Hepatocyte (in vitro differentiated cells): Measurements from ENCODE around the gene ARID3A. TPM values are rescaled to one million over a fixed set of nuclear protein-coding genes. Genes with fewer than 3 reads are reported as not detected.
"Not testable (repeated sequence)": the region's sequence is repeated elsewhere in the genome, so short reads cannot be mapped to it uniquely, and the experiment has no call there.

Experiments
- DNase-seq: peaks from one replicate; pipeline ENCODE4 v3.0.0-alpha.2; 2016; ENCODE audit warnings: low spot score
- H2AFZ ChIP-seq: fragments of 200-600 bp; sonication (generic); 2 replicates; pipeline ENCODE4 v1.6.0; 2016; ENCODE audit warnings: antibody characterized with exemption, mild to moderate bottlenecking
- H3K27ac ChIP-seq: fragments of 200-600 bp; sonication (generic); 2 replicates; pipeline ENCODE4 v1.5.1; 2016; ENCODE audit warnings: mild to moderate bottlenecking
- H3K27me3 ChIP-seq: fragments of 200-600 bp; sonication (generic); 2 replicates; pipeline ENCODE4 v1.6.1; 2016
- H3K36me3 ChIP-seq: fragments of 200-600 bp; sonication (generic); replicated peaks from 2 replicates; pipeline ENCODE4 v1.5.1; 2016; ENCODE audit warnings: low read depth; ENCODE audit not compliant: insufficient read depth
- H3K4me1 ChIP-seq: fragments of 200-600 bp; sonication (generic); 2 replicates; pipeline ENCODE4 v1.5.1; 2016; ENCODE audit warnings: mild to moderate bottlenecking, moderate library complexity; ENCODE audit not compliant: insufficient read depth
- H3K4me2 ChIP-seq: fragments of 200-600 bp; sonication (generic); 2 replicates; pipeline ENCODE4 v1.6.0; 2016
- H3K4me3 ChIP-seq: fragments of 200-600 bp; sonication (generic); 2 replicates; pipeline ENCODE4 v1.5.1; 2016; ENCODE audit warnings: mild to moderate bottlenecking
- H3K79me2 ChIP-seq: fragments of 200-600 bp; sonication (generic); 2 replicates; pipeline ENCODE4 v1.6.0; 2017; ENCODE audit warnings: mild to moderate bottlenecking
- H3K9me2 ChIP-seq: fragments of 200-600 bp; sonication (generic); replicated peaks from 2 replicates; pipeline ENCODE4 v1.6.0; 2017; ENCODE audit warnings: mild to moderate bottlenecking; ENCODE audit not compliant: insufficient read depth
- H3K9me3 ChIP-seq: fragments of 200-600 bp; sonication (generic); 2 replicates; pipeline ENCODE4 v1.5.1; 2016; ENCODE audit warnings: low read depth, mild to moderate bottlenecking
- H4K20me1 ChIP-seq: fragments of 200-600 bp; sonication (generic); 2 replicates; pipeline ENCODE4 v1.6.0; 2016; ENCODE audit warnings: mild to moderate bottlenecking; ENCODE audit not compliant: insufficient read depth, poor library complexity, severe bottlenecking
- CTCF ChIP-seq: fragments of 200-600 bp; sonication (generic); IDR thresholded peaks from 2 replicates; pipeline ENCODE4 v1.5.1; 2016; ENCODE audit warnings: antibody characterized with exemption, mild to moderate bottlenecking; ENCODE audit not compliant: poor library complexity
- EZH2 ChIP-seq: fragments of 200-600 bp; sonication (generic); IDR thresholded peaks from 2 replicates; pipeline ENCODE4 v1.6.1; 2016; ENCODE audit warnings: antibody characterized with exemption, mild to moderate bottlenecking, borderline replicate concordance
- EZH2phosphoT487 ChIP-seq: fragments of 200-600 bp; sonication (generic); IDR thresholded peaks from one replicate; pipeline ENCODE4 v1.6.1; 2018; ENCODE audit warnings: antibody characterized with exemption, mild to moderate bottlenecking, low read depth, moderate library complexity; ENCODE audit not compliant: unreplicated experiment, severe bottlenecking
- WGBS: methylation state at CpG from one replicate; pipeline ENCODE4 v1.1.6; 2016; ENCODE audit warnings: low lambda C conversion rate; ENCODE audit errors: missing lambda C conversion rate; 5-methylcytosine and 5-hydroxymethylcytosine counted together
- polyA plus RNA-seq: library from polyadenylated mRNA; unstranded; fragments of >200 nt; fragmentation: Nextera tagmentation; extraction: Ambion mirVana; gene quantifications from 2 replicates; pipeline ENCODE4 v1.2.1, GENCODE V29; 2016
- total RNA-seq: library from RNA; depleted of rRNA; stranded (reverse); fragments of >200 nt; gene quantifications from 2 replicates; pipeline ENCODE4 v1.2.3, GENCODE V29; 2014

ARID3A gene
- total and polyA plus RNA-seq, 2 experiments from 2014 or later: 122 to 180 TPM

- not testable (repeated sequence) for H3K9me2 ChIP-seq, H4K20me1 ChIP-seq, H3K27me3 ChIP-seq, DNase-seq, H3K4me1 ChIP-seq, H2AFZ ChIP-seq, H3K9me3 ChIP-seq, H3K4me3 ChIP-seq, H3K36me3 ChIP-seq, H3K4me2 ChIP-seq, H3K79me2 ChIP-seq, H3K27ac ChIP-seq
- 89% methylated on average over 24 of the region's 24 CpGs for WGBS
Observed at GRCh38 chr19:878751-879561, 46.9 kb upstream of the ARID3A start.

- Histone ChIP-seq H3K4me3 (no peak overlapping the region), H3K36me3 (no peaks in the 10 kb centered on the region), H3K27me3 (no peaks in the 10 kb centered on the region), H3K27ac (no peak overlapping the region), H4K20me1 (no peaks in the 10 kb centered on the region), H3K79me2 (no peaks in the 10 kb centered on the region), H2AFZ (no peak overlapping the region), H3K9me2 (no peaks in the 10 kb centered on the region), H3K4me2 (no peak overlapping the region), H3K9me3 (no peaks in the 10 kb centered on the region), H3K4me1 (no peaks in the 10 kb centered on the region)
- WGBS: 93% methylated on average over 30 of the region's 37 CpGs
- no peak for TF ChIP-seq CTCF
- TF ChIP-seq EZH2: no peak
- TF ChIP-seq EZH2phosphoT487: no peak
- no peak for DNase-seq
Observed at GRCh38 chr19:879711-880438, 46.0 kb upstream of the ARID3A start.

GRCh38 chr19:881385-882071 lies 44.3 kb upstream of the ARID3A start:
- H3K27me3 ChIP-seq: no peaks in the 10 kb centered on the region
- no peaks in the 10 kb centered on the region for H3K9me3 ChIP-seq
- no peaks in the 10 kb centered on the region for H3K36me3 ChIP-seq
- no peak overlapping the region for H3K4me3 ChIP-seq
- DNase-seq: no peak
- H3K4me2 ChIP-seq: no peak overlapping the region
- no peak overlapping the region for H2AFZ ChIP-seq
- WGBS: over 99% methylated on average over 34 of the region's 34 CpGs
- H4K20me1 ChIP-seq: no peaks in the 10 kb centered on the region
- H3K9me2 ChIP-seq: no peaks in the 10 kb centered on the region
- no peaks in the 10 kb centered on the region for H3K79me2 ChIP-seq
- no peak overlapping the region for H3K27ac ChIP-seq
- no peaks in the 10 kb centered on the region for H3K4me1 ChIP-seq
- TF ChIP-seq CTCF: no peak
- no peak for TF ChIP-seq EZH2
- no peak for TF ChIP-seq EZH2phosphoT487

GRCh38 chr19:882871-883497 lies 42.9 kb upstream of the ARID3A start:
- H3K4me3 ChIP-seq: no peak overlapping the region
- no peaks in the 10 kb centered on the region for H3K9me3 ChIP-seq
- no peak overlapping the region for H2AFZ ChIP-seq
- 93% methylated on average over 12 of the region's 30 CpGs for WGBS
- no peaks in the 10 kb centered on the region for H4K20me1 ChIP-seq
- no peak for DNase-seq
- no peaks in the 10 kb centered on the region for H3K9me2 ChIP-seq
- no peaks in the 10 kb centered on the region for H3K36me3 ChIP-seq
- no peak for TF ChIP-seq EZH2
- no peak for TF ChIP-seq CTCF
- no peak for TF ChIP-seq EZH2phosphoT487
- no peaks in the 10 kb centered on the region for H3K79me2 ChIP-seq
- H3K27ac ChIP-seq: no peak overlapping the region
- no peaks in the 10 kb centered on the region for H3K4me1 ChIP-seq
- H3K4me2 ChIP-seq: no peak overlapping the region
- H3K27me3 ChIP-seq: no peaks in the 10 kb centered on the region
